ACHN (cell line): ENCODE data around the gene ANKMY2.

Experiments used
- DNase-seq: peaks from one replicate; pipeline ENCODE4 v3.0.0-alpha.2; 2015
- in situ Hi-C: cut with HindIII; loops from 2 replicates; pipeline ENCODE4 v1.10.0; 2017; ENCODE audit warnings: low sequenced_read_pairs, low pct_ligation_motif_present, low pct_unique_long_range_greater_than_20kb

Gene ANKMY2

GRCh38 chr7:16594676-16595075 lies 50.9 kb downstream of the ANKMY2 start:
- DNase-seq = no peak
- in situ Hi-C loops = no loop called here

- DNase-seq = no peak
- in situ Hi-C loops = no loop called here
Observed at GRCh38 chr7:16594061-16594460, 51.5 kb downstream of the ANKMY2 start.

GRCh38 chr7:16592395-16592794 lies 53.2 kb downstream of the ANKMY2 start:
- DNase-seq = no peak
- in situ Hi-C loops = no loop called here

GRCh38 chr7:16590424-16590823 lies 55.1 kb downstream of the ANKMY2 start:
- no peak for DNase-seq

GRCh38 chr7:16589881-16590280 lies 55.7 kb downstream of the ANKMY2 start:
- no peak for DNase-seq
- in situ Hi-C loops = no loop called here

More at GRCh38 chr7:16590424-16590823, 55.1 kb downstream of the ANKMY2 start:
- in situ Hi-C loops = no loop called here

- in situ Hi-C loops = no loop called here
- DNase-seq = no peak
Observed at GRCh38 chr7:16587790-16588189, 57.8 kb downstream of the ANKMY2 start.

GRCh38 chr7:16587129-16587528 lies 58.4 kb downstream of the ANKMY2 start:
- no peak for DNase-seq
- in situ Hi-C loops = no loop called here

- DNase-seq = no peak
- in situ Hi-C loops = no loop called here
Observed at GRCh38 chr7:16586081-16586874, 59.3 kb downstream of the ANKMY2 start.

GRCh38 chr7:16585540-16585939 lies 60.0 kb downstream of the ANKMY2 start:
- DNase-seq = no peak
- in situ Hi-C loops = no loop called here

GRCh38 chr7:16583834-16584233 lies 61.7 kb downstream of the ANKMY2 start:
- DNase-seq = no peak
- in situ Hi-C loops = no loop called here

GRCh38 chr7:16581286-16581685 lies 64.3 kb downstream of the ANKMY2 start:
- DNase-seq = no peak
- in situ Hi-C loops = no loop called here

GRCh38 chr7:16579216-16579615 lies 66.3 kb downstream of the ANKMY2 start:
- DNase-seq = no peak
- in situ Hi-C loops = no loop called here

GRCh38 chr7:16571941-16572340 lies 73.6 kb downstream of the ANKMY2 start:
- no peak for DNase-seq
- in situ Hi-C loops = no loop called here

- in situ Hi-C loops = no loop called here
- peak; percentile 73 for DNase-seq
Observed at GRCh38 chr7:16564909-16565426, 80.6 kb downstream of the ANKMY2 start.

GRCh38 chr7:16564023-16564380 lies 81.6 kb downstream of the ANKMY2 start:
- in situ Hi-C loops = no loop called here
- no peak for DNase-seq

- in situ Hi-C loops = no loop called here
- DNase-seq = peak; percentile 13
Observed at GRCh38 chr7:16563281-16564022, 82.1 kb downstream of the ANKMY2 start.

GRCh38 chr7:16562456-16563220 lies 82.9 kb downstream of the ANKMY2 start:
- in situ Hi-C loops = no loop called here
- no peak for DNase-seq

- in situ Hi-C loops = no loop called here
- no peak for DNase-seq
Observed at GRCh38 chr7:16561943-16562342, 83.6 kb downstream of the ANKMY2 start.
